ENCODE measurements around the gene CAMK2G. TPM values are rescaled to one million over a fixed set of nuclear protein-coding genes. Genes with fewer than 3 reads are reported as not detected.

Gene CAMK2G
- total RNA-seq, 3 donors from 2014 or later, result 22.6 to 28.0 (median 27.2) TPM

GRCh38 chr10:73848821-73849489 lies 25.4 kb downstream of the CAMK2G start:
- TF ChIP-seq POLR2AphosphoS5 (IDR thresholded peaks at IDR 0.05) (peak in 1 of 3 donors; percentile 57), POLR2A (IDR thresholded peaks at IDR 0.05) (no peak), CTCF (IDR thresholded peaks at IDR 0.05) (peak; percentile 98 to 99 (median 99))
- no peaks in the 10 kb centered on the region for H3K9me3 ChIP-seq
- H3K27ac ChIP-seq, result peak overlapping the region in 1 of 2 donors; percentile 39
- no peak overlapping the region for H3K4me3 ChIP-seq
- peak; percentile 73 to 85 for DNase-seq (ENCODE audit: low spot score in 2 of 2)
- intact Hi-C loops (cut with DNase I; ENCODE audit: low total_unique reads), result no loop called here
- H3K36me3 ChIP-seq, result no peaks in the 10 kb centered on the region
- peaks cover 0 to 4% of the 10 kb centered on the region in 2 donors for H3K4me1 ChIP-seq
- H3K27me3 ChIP-seq, result no peaks in the 10 kb centered on the region

- DNase-seq (ENCODE audit: low spot score in 2 of 2), result no peak
- intact Hi-C loops (cut with DNase I; ENCODE audit: low total_unique reads), result no loop called here
- Histone ChIP-seq H3K4me1 (peaks cover 0 to 4% of the 10 kb centered on the region in 2 donors), H3K9me3 (no peaks in the 10 kb centered on the region), H3K36me3 (peaks cover 4% of the 10 kb centered on the region), H3K4me3 (no peak overlapping the region), H3K27ac (no peak overlapping the region), H3K27me3 (no peaks in the 10 kb centered on the region)
- TF ChIP-seq POLR2AphosphoS5 (IDR thresholded peaks at IDR 0.05) (no peak), POLR2A (IDR thresholded peaks at IDR 0.05) (no peak), CTCF (IDR thresholded peaks at IDR 0.05) (no peak)
Measured at GRCh38 chr10:73847031-73847430, 27.3 kb downstream of the CAMK2G start.

GRCh38 chr10:73843261-73843660 lies 31.1 kb downstream of the CAMK2G start:
- no peak for TF ChIP-seq POLR2AphosphoS5 (IDR thresholded peaks at IDR 0.05)
- TF ChIP-seq CTCF (IDR thresholded peaks at IDR 0.05), result no peak
- no peak for TF ChIP-seq POLR2A (IDR thresholded peaks at IDR 0.05)
- intact Hi-C loops (cut with DNase I; ENCODE audit: low total_unique reads), result loop anchor here (1.0 kb wide), 1 partner anchor 103 kb away; no protein-coding TSS in a partner anchor
- no peak for DNase-seq (ENCODE audit: low spot score in 2 of 2)
- Histone ChIP-seq H3K27me3 (no peaks in the 10 kb centered on the region), H3K4me3 (no peak overlapping the region), H3K36me3 (peaks cover 9% of the 10 kb centered on the region), H3K27ac (no peak overlapping the region), H3K4me1 (no peaks in the 10 kb centered on the region), H3K9me3 (no peaks in the 10 kb centered on the region)

DNA sequence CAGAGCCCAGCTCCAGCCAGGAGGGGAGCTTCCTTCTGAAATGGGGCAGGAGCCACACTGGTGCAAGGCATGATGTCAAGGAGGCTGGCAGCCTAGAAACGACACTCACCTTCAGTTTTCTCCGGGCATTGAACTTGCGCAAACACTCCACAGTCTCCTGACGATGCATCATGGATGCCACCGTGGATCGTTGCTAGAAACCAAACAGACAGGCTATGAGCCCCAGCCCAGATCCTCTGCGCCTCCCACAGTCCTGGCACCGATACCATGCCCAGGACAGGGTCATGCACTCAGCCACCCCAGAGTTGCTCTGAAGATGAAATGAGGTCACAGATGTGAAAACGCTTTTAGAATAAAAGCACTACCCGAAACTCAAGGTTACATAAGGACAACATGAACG lies 32.0 kb downstream of the CAMK2G start:
- intact Hi-C loops (cut with DNase I; ENCODE audit: low total_unique reads), result no loop called here
- H3K4me1 ChIP-seq, result no peaks in the 10 kb centered on the region
- H3K36me3 ChIP-seq, result peaks cover 9% of the 10 kb centered on the region
- TF ChIP-seq CTCF (IDR thresholded peaks at IDR 0.05), result no peak
- TF ChIP-seq POLR2AphosphoS5 (IDR thresholded peaks at IDR 0.05), result no peak
- TF ChIP-seq POLR2A (IDR thresholded peaks at IDR 0.05), result no peak
- no peaks in the 10 kb centered on the region for H3K27me3 ChIP-seq
- no peaks in the 10 kb centered on the region for H3K9me3 ChIP-seq
- no peak overlapping the region for H3K27ac ChIP-seq
- no peak overlapping the region for H3K4me3 ChIP-seq
- no peak for DNase-seq (ENCODE audit: low spot score in 2 of 2)

GRCh38 chr10:73841526-73842285 lies 32.6 kb downstream of the CAMK2G start:
- H3K9me3 ChIP-seq, result no peaks in the 10 kb centered on the region
- no peak for TF ChIP-seq CTCF (IDR thresholded peaks at IDR 0.05)
- no peak for TF ChIP-seq POLR2AphosphoS5 (IDR thresholded peaks at IDR 0.05)
- TF ChIP-seq POLR2A (IDR thresholded peaks at IDR 0.05), result no peak
- intact Hi-C loops (cut with DNase I; ENCODE audit: low total_unique reads), result no loop called here
- H3K4me1 ChIP-seq, result no peaks in the 10 kb centered on the region
- H3K27ac ChIP-seq, result no peak overlapping the region
- DNase-seq (ENCODE audit: low spot score in 2 of 2), result no peak
- H3K36me3 ChIP-seq, result peaks cover 9% of the 10 kb centered on the region
- no peak overlapping the region for H3K4me3 ChIP-seq
- no peaks in the 10 kb centered on the region for H3K27me3 ChIP-seq
